H1 (cell line): ENCODE measurements around the gene PRRX1. TPM values are rescaled to one million over a fixed set of nuclear protein-coding genes. Genes with fewer than 3 reads are reported as not detected.
A peak's percentile ranks its signal among the peaks of the same experiment; 100 is the strongest.

ENCODE experiments used
- CTCF ChIA-PET: fragments of 300-600 bp; sonication (Branson Sonifier 250); formaldehyde crosslinking; loops from one replicate; lab custom pipeline; 2021; ENCODE audit not compliant: partially characterized antibody; lab: Charles Lee
- POLR2A ChIA-PET: fragments of 300-600 bp; sonication (Branson Sonifier 250); formaldehyde crosslinking; loops from one replicate; lab custom pipeline; 2021; ENCODE audit warnings: inconsistent platforms; ENCODE audit not compliant: partially characterized antibody; lab: Charles Lee
- DNase-seq, 2 experiments: peaks; one replicate each; pipeline versions ENCODE4 v3.0.0 to v3.0.0-alpha.2; 2010 to 2022; ENCODE audit warnings: low spot score in 2 of 2, low read depth in 1 of 2, mixed read lengths in 1 of 2
- FAIRE-seq: peaks from 2 replicates; lab custom pipeline; 2011; peaks lifted over from hg19 to GRCh38; lab: Jason Lieb, UNC
- H2AFZ ChIP-seq: 2 replicates; pipeline ENCODE4 v1.8.1; 2012; ENCODE audit warnings: low read length, inconsistent platforms
- H2AK5ac ChIP-seq: 2 replicates; pipeline ENCODE4 v1.6.1; 2013; ENCODE audit warnings: low read depth, low read length
- H2BK120ac ChIP-seq: replicated peaks from 2 replicates; pipeline ENCODE3; 2013; ENCODE audit warnings: low read depth, low read length, inconsistent platforms
- H2BK12ac ChIP-seq: 2 replicates; pipeline ENCODE4 v1.6.1; 2013; ENCODE audit warnings: low read depth, low read length
- H2BK15ac ChIP-seq: 2 replicates; pipeline ENCODE4 v1.6.1; 2013; ENCODE audit warnings: low read length
- H2BK20ac ChIP-seq: 2 replicates; pipeline ENCODE4 v1.6.1; 2013; ENCODE audit warnings: low read length
- H2BK5ac ChIP-seq: 2 replicates; pipeline ENCODE4 v1.6.1; 2013; ENCODE audit warnings: low read depth, low read length
- H3K14ac ChIP-seq: 2 replicates; pipeline ENCODE4 v1.6.1; 2013; ENCODE audit warnings: inconsistent platforms; ENCODE audit not compliant: insufficient read length
- H3K18ac ChIP-seq: 2 replicates; pipeline ENCODE4 v1.6.1; 2013; ENCODE audit warnings: low read length; ENCODE audit errors: extremely low read depth
- H3K23ac ChIP-seq: 2 replicates; pipeline ENCODE4 v1.6.1; 2013; ENCODE audit warnings: inconsistent platforms; ENCODE audit not compliant: insufficient read length
- H3K23me2 ChIP-seq: 2 replicates; pipeline ENCODE4 v1.6.1; 2013; ENCODE audit warnings: low read depth, low read length
- H3K27ac ChIP-seq: 2 replicates; pipeline ENCODE4 v1.6.1; 2011; ENCODE audit warnings: low read depth, low read length, inconsistent platforms
- H3K27me3 ChIP-seq, 4 experiments: replicated peaks in 1 of 4; 1 replicate in 1 of 4; 2 replicates in 3 of 4; pipeline versions ENCODE4 v1.6.1 to v1.8.1; 2011 to 2013; ENCODE audit warnings: low read length in 3 of 4, mild to moderate bottlenecking in 3 of 4, inconsistent platforms in 2 of 4, mixed read lengths in 2 of 4, moderate library complexity in 1 of 4; ENCODE audit not compliant: control insufficient read depth in 3 of 4, insufficient read depth in 3 of 4; ENCODE audit errors: extremely low read depth in 1 of 4
- H3K36me3 ChIP-seq, 4 experiments: 2 replicates each; pipeline versions ENCODE4 v1.6.1 to v1.8.1; 2011 to 2013; ENCODE audit warnings: mild to moderate bottlenecking in 4 of 4, low read length in 3 of 4, moderate library complexity in 2 of 4, control low read depth in 1 of 4, inconsistent platforms in 1 of 4; ENCODE audit not compliant: insufficient read depth in 4 of 4, control insufficient read depth in 2 of 4
- H3K4ac ChIP-seq: replicated peaks from 2 replicates; pipeline ENCODE3; 2013; ENCODE audit warnings: low read length, low read depth, mixed read lengths, inconsistent platforms; ENCODE audit not compliant: insufficient read length
- H3K4me1 ChIP-seq, 4 experiments: replicated peaks in 1 of 4; 1 replicate in 1 of 4; 2 replicates in 3 of 4; pipeline versions ENCODE4 v1.6.1 to v1.8.1; 2011 to 2013; ENCODE audit warnings: low read length in 3 of 4, inconsistent platforms in 2 of 4, mixed read lengths in 1 of 4; ENCODE audit not compliant: insufficient read depth in 4 of 4, control insufficient read depth in 3 of 4
- H3K4me2 ChIP-seq, 2 experiments: 2 replicates each; pipeline versions ENCODE4 v1.6.1 to v1.8.1; 2011 to 2013; ENCODE audit warnings: low read depth in 2 of 2, low read length in 2 of 2, control low read depth in 1 of 2, inconsistent platforms in 1 of 2, mild to moderate bottlenecking in 1 of 2; ENCODE audit not compliant: insufficient read depth in 1 of 2
- H3K4me3 ChIP-seq, 4 experiments: fragments of 200-600, 300-600 bp in 1 of 4; sonication (generic), shearing (Covaris generic), sonication (Bioruptor Twin) in 1 of 4; 2 replicates each; pipeline versions ENCODE4 v1.5.1 to v1.8.1; 2011 to 2016; ENCODE audit warnings: low read length in 4 of 4, low read depth in 3 of 4, control low read depth in 2 of 4, inconsistent platforms in 2 of 4, mild to moderate bottlenecking in 2 of 4, mixed read lengths in 1 of 4, moderate library complexity in 1 of 4; ENCODE audit not compliant: insufficient read depth in 2 of 4; ENCODE audit errors: extremely low read depth in 1 of 4
- H3K56ac ChIP-seq: replicated peaks from 2 replicates; pipeline ENCODE3; 2013; ENCODE audit warnings: low read depth, mild to moderate bottlenecking, mixed read lengths, low read length, inconsistent platforms; ENCODE audit not compliant: insufficient read length
- H3K79me1 ChIP-seq: 2 replicates; pipeline ENCODE4 v1.6.1; 2013; ENCODE audit warnings: low read depth, low read length, control low read depth
- H3K79me2 ChIP-seq, 2 experiments: 2 replicates each; pipeline versions ENCODE4 v1.6.1 to v1.8.1; 2012 to 2013; ENCODE audit warnings: low read length in 2 of 2, mild to moderate bottlenecking in 2 of 2, inconsistent platforms in 1 of 2; ENCODE audit not compliant: insufficient read depth in 2 of 2, control insufficient read depth in 1 of 2
- H3K9ac ChIP-seq, 4 experiments: replicated peaks in 1 of 4; 1 replicate in 1 of 4; 2 replicates in 3 of 4; pipeline versions ENCODE4 v1.6.1 to v1.8.1; 2011 to 2013; ENCODE audit warnings: low read depth in 3 of 4, low read length in 3 of 4, control low read depth in 2 of 4, mild to moderate bottlenecking in 2 of 4, moderate library complexity in 2 of 4, inconsistent platforms in 1 of 4; ENCODE audit errors: extremely low read depth in 1 of 4
- H3K9me3 ChIP-seq, 2 experiments: 2 replicates each; pipeline versions ENCODE4 v1.6.1 to v1.8.1; 2012 to 2013; ENCODE audit warnings: mild to moderate bottlenecking in 2 of 2, moderate library complexity in 2 of 2, control low read depth in 1 of 2, inconsistent platforms in 1 of 2, low read depth in 1 of 2, low read length in 1 of 2, mixed read lengths in 1 of 2; ENCODE audit not compliant: insufficient read depth in 2 of 2
- H4K20me1 ChIP-seq, 2 experiments: replicated peaks in 1 of 2; 2 replicates each; pipeline versions ENCODE3 to v1.8.1; 2011 to 2013; ENCODE audit warnings: inconsistent platforms in 2 of 2, low read length in 2 of 2, mild to moderate bottlenecking in 1 of 2; ENCODE audit not compliant: insufficient read depth in 2 of 2, control insufficient read depth in 1 of 2
- H4K5ac ChIP-seq: 2 replicates; pipeline ENCODE4 v1.6.1; 2013; ENCODE audit warnings: low read length, low read depth, mixed read lengths, inconsistent platforms; ENCODE audit not compliant: insufficient read length
- H4K8ac ChIP-seq: 2 replicates; pipeline ENCODE4 v1.8.0; 2013; ENCODE audit warnings: mild to moderate bottlenecking, moderate library complexity, low read length, inconsistent platforms; ENCODE audit not compliant: insufficient read depth; ENCODE audit errors: extremely low read depth
- H4K91ac ChIP-seq: replicated peaks from 2 replicates; pipeline ENCODE3; 2013; ENCODE audit warnings: low read length, mixed read lengths, inconsistent platforms; ENCODE audit not compliant: insufficient read length
- WGBS, 2 experiments: shearing (Covaris generic) in 1 of 2; methylation state at CpG; one replicate each; pipeline versions ENCODE4 v1.1.6 to v1.1.7; 2013 to 2015; ENCODE audit warnings: low lambda C conversion rate in 2 of 2, mixed read lengths in 2 of 2, inconsistent platforms in 1 of 2, low coverage in 1 of 2, missing lambda C conversion rate in 1 of 2; ENCODE audit not compliant: insufficient replicate concordance in 2 of 2, insufficient coverage in 1 of 2, insufficient read length in 1 of 2; ENCODE audit errors: extremely low coverage in 1 of 2, missing lambda C conversion rate in 1 of 2; 5-methylcytosine and 5-hydroxymethylcytosine counted together
- polyA plus RNA-seq, 7 experiments: library from polyadenylated mRNA; depleted of rRNA in 3 of 7; stranded (reverse) in 5 of 7; unstranded in 2 of 7; fragments of >200 nt in 5 of 7; fragments of 200-250 nt in 2 of 7; gene quantifications; 1 replicate in 5 of 7; 2 replicates in 1 of 7; 4 replicates in 1 of 7; pipeline versions ENCODE4 v1.2.1 to v1.2.3, GENCODE V29; 2011 to 2013; ENCODE audit warnings: missing spikeins in 2 of 7, mixed read lengths in 2 of 7
- total RNA-seq: library from RNA; stranded (reverse); fragmentation: NEBNext Ultra II Directional; extraction: Animal tissue kit (Norgen Biotek cat#: 25700); gene quantifications from 2 replicates; pipeline ENCODE4 v1.2.1, GENCODE V29; 2021
- TF ChIP-seq, protein P1 (sequence below): IDR thresholded peaks from 2 replicates; pipeline ENCODE4 v1.6.1; 2012; ENCODE audit warnings: inconsistent platforms

PRRX1 gene
- total and polyA plus RNA-seq, 2 of the 8 experiments (the other 6 are each of a cell fraction or from before 2014, with no cell fraction given) = not detected

DNA sequence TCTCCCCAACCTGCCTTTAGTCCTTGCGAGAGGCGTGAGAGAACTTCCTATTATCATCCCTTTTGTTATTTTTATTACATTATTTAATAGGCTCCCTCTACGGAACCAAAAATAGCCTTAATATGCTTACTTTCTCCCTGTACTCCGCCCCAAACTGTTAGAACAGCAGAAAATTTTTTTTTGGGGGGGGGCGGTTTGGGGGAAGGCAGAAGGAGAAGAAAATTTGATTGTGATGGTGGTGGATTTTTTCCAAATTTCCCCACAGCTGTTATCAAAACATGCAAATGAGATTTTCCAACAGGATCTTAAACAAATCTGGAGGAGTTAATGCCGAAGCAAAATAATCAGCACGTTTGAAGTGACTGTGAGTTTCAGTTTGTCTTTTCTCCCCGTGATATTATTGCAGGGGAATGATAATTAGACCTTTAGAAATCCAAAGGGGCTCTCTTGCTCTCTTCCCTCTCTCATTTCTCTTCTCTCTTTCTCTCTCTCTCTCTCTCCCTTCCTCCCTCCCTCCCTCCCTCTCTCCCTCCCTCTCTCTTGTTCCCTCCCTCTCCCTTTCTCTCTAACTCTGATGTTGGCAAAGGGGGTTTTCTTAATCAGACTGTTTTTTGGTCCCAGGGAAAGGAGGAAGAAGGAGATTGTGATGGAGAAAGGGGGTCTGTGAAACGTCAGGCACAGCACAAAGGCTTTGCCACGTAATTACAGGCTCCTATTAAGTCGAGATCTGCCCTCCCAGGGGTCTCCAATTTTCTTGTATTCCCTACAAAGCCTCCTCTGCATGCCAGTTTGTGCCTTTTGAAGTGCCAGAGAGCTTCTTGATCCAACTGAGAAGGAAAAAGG is 1.1 kb upstream of the PRRX1 start:
- ChIA-PET POLR2A (no interaction called here), CTCF (no interaction called here)
- Histone ChIP-seq H3K14ac (no peak overlapping the region), H4K5ac (no peak overlapping the region), H3K36me3 (no peaks in the 10 kb centered on the region), H2BK5ac (no peak overlapping the region), H2BK15ac (no peak overlapping the region), H3K9me3 (no peaks in the 10 kb centered on the region), H3K79me1 (no peaks in the 10 kb centered on the region), H3K4me3 (peak overlapping the region; percentile 29 to 66 (median 36); a peak in 6 of 8 replicates), H4K20me1 (peaks cover 5 to 13% of the 10 kb centered on the region in 2 experiments), H4K91ac (no peak overlapping the region), H3K27ac (no peak overlapping the region), H3K79me2 (no peaks in the 10 kb centered on the region), H2AK5ac (no peak overlapping the region), H2BK120ac (no peak overlapping the region), H3K18ac (no peak overlapping the region), H3K4me1 (peaks cover 12 to 36% (median 21%) of the 10 kb centered on the region in 4 experiments), H3K56ac (no peak overlapping the region), H3K4ac (no peak overlapping the region), H2AFZ (no peak overlapping the region), H3K9ac (no peak overlapping the region), H3K23me2 (peaks cover 18% of the 10 kb centered on the region), H3K4me2 (peak overlapping the region; percentile 91 to 93), H4K8ac (no peak overlapping the region), H2BK20ac (no peak overlapping the region), H3K23ac (no peak overlapping the region), H2BK12ac (no peak overlapping the region), H3K27me3 (peaks cover 66 to 98% (median 90%) of the 10 kb centered on the region in 4 experiments)
- FAIRE-seq = no peak
- DNase-seq = peak in 1 of 2 experiments; percentile 54
- WGBS, 2 experiments = 2% methylated on average over 10 of the region's 11 CpGs; no CpG with 5 or more reads in 1 of the 2 experiments
- TF ChIP-seq, protein P1, sequence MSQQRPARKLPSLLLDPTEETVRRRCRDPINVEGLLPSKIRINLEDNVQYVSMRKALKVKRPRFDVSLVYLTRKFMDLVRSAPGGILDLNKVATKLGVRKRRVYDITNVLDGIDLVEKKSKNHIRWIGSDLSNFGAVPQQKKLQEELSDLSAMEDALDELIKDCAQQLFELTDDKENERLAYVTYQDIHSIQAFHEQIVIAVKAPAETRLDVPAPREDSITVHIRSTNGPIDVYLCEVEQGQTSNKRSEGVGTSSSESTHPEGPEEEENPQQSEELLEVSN = no peak
